ENCODE data around the gene ARPC2.

DNA sequence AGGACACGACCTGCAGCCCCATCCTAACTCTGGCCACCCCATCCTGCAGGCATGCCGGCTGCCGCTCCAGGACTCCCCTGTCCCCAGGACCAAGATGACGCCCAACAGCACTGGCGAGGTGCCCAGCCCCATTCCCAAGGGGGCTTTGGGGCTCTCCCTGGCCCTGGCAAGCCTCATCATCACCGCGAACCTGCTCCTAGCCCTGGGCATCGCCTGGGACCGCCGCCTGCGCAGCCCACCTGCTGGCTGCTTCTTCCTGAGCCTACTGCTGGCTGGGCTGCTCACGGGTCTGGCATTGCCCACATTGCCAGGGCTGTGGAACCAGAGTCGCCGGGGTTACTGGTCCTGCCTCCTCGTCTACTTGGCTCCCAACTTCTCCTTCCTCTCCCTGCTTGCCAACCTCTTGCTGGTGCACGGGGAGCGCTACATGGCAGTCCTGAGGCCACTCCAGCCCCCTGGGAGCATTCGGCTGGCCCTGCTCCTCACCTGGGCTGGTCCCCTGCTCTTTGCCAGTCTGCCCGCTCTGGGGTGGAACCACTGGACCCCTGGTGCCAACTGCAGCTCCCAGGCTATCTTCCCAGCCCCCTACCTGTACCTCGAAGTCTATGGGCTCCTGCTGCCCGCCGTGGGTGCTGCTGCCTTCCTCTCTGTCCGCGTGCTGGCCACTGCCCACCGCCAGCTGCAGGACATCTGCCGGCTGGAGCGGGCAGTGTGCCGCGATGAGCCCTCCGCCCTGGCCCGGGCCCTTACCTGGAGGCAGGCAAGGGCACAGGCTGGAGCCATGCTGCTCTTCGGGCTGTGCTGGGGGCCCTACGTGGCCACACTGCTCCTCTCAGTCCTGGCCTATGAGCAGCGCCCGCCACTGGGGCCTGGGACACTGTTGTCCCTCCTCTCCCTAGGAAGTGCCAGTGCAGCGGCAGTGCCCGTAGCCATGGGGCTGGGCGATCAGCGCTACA is 45.9 kb downstream of the ARPC2 start:
- TF ChIP-seq ZZZ3 (IDR thresholded peaks at IDR 0.05; ENCODE audit: control insufficient read depth, insufficient read length, low read depth): no peak
- no peak for TF ChIP-seq PML (IDR thresholded peaks at IDR 0.05; ENCODE audit: low read length)
- TF ChIP-seq, protein P1, sequence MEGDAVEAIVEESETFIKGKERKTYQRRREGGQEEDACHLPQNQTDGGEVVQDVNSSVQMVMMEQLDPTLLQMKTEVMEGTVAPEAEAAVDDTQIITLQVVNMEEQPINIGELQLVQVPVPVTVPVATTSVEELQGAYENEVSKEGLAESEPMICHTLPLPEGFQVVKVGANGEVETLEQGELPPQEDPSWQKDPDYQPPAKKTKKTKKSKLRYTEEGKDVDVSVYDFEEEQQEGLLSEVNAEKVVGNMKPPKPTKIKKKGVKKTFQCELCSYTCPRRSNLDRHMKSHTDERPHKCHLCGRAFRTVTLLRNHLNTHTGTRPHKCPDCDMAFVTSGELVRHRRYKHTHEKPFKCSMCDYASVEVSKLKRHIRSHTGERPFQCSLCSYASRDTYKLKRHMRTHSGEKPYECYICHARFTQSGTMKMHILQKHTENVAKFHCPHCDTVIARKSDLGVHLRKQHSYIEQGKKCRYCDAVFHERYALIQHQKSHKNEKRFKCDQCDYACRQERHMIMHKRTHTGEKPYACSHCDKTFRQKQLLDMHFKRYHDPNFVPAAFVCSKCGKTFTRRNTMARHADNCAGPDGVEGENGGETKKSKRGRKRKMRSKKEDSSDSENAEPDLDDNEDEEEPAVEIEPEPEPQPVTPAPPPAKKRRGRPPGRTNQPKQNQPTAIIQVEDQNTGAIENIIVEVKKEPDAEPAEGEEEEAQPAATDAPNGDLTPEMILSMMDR (IDR thresholded peaks at IDR 0.05 in 2 of 3, conservative IDR thresholded peaks at IDR 0.05 in 1 of 3; ENCODE audit: control insufficient read depth in 2 of 3, extremely low read depth in 1 of 3, insufficient read depth in 1 of 3, low read depth in 3 of 3, low read length in 3 of 3): no peak
- TF ChIP-seq, protein P2, sequence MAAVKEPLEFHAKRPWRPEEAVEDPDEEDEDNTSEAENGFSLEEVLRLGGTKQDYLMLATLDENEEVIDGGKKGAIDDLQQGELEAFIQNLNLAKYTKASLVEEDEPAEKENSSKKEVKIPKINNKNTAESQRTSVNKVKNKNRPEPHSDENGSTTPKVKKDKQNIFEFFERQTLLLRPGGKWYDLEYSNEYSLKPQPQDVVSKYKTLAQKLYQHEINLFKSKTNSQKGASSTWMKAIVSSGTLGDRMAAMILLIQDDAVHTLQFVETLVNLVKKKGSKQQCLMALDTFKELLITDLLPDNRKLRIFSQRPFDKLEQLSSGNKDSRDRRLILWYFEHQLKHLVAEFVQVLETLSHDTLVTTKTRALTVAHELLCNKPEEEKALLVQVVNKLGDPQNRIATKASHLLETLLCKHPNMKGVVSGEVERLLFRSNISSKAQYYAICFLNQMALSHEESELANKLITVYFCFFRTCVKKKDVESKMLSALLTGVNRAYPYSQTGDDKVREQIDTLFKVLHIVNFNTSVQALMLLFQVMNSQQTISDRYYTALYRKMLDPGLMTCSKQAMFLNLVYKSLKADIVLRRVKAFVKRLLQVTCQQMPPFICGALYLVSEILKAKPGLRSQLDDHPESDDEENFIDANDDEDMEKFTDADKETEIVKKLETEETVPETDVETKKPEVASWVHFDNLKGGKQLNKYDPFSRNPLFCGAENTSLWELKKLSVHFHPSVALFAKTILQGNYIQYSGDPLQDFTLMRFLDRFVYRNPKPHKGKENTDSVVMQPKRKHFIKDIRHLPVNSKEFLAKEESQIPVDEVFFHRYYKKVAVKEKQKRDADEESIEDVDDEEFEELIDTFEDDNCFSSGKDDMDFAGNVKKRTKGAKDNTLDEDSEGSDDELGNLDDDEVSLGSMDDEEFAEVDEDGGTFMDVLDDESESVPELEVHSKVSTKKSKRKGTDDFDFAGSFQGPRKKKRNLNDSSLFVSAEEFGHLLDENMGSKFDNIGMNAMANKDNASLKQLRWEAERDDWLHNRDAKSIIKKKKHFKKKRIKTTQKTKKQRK (IDR thresholded peaks at IDR 0.05; ENCODE audit: low read depth, low read length): no peak
- TF ChIP-seq RB1 (IDR thresholded peaks at IDR 0.05; ENCODE audit: borderline replicate concordance): no peak
- TF ChIP-seq SP1 (IDR thresholded peaks at IDR 0.05; ENCODE audit: low read depth, low read length): no peak
- TF ChIP-seq NFIC (IDR thresholded peaks at IDR 0.05; ENCODE audit: low read depth, low read length): no peak
- TF ChIP-seq EP300 (IDR thresholded peaks at IDR 0.05; ENCODE audit: borderline replicate concordance in 1 of 2, control insufficient read depth in 1 of 2, low read depth in 2 of 2, low read length in 2 of 2): no peak
- TF ChIP-seq POLR2A (IDR thresholded peaks at IDR 0.05; ENCODE audit: low read depth, low read length): no peak; the same call in 1 of the 2 replicates
- no peak for TF ChIP-seq CBX3 (IDR thresholded peaks at IDR 0.05; ENCODE audit: borderline replicate concordance, low read depth)
- TF ChIP-seq HDAC2 (IDR thresholded peaks at IDR 0.05): no peak
- no peak for TF ChIP-seq JUNB (IDR thresholded peaks at IDR 0.05)

All from GM12878 (cell line).